SK-N-SH (cell line): ENCODE results near the gene FMN1. TPM values are rescaled to one million over a fixed set of nuclear protein-coding genes. Genes with fewer than 3 reads are reported as not detected.

ENCODE experiments used
- CTCF ChIA-PET: fragments of 300-600, 350-600 bp; formaldehyde crosslinking; extraction: SDS; loops from one replicate; lab custom pipeline; 2021; lab: Yijun Ruan, JAX
- POLR2A ChIA-PET: fragments of 350-600 bp; sonication (Branson Sonifier 250); formaldehyde crosslinking; extraction: SDS; loops from one replicate; lab custom pipeline; 2020; ENCODE audit warnings: antibody characterized with exemption, inconsistent platforms; lab: Yijun Ruan, JAX
- DNase-seq: peaks from one replicate; pipeline ENCODE4 v3.0.0; 2012
- H2AFZ ChIP-seq: fragments of 200-600 bp; sonication (generic); 2 replicates; pipeline ENCODE4 v1.8.1; 2016; ENCODE audit warnings: antibody characterized with exemption, mild to moderate bottlenecking, low read depth
- H3F3A ChIP-seq: fragments of 200-600 bp; sonication (generic); replicated peaks from 2 replicates; pipeline ENCODE3; 2016; ENCODE audit warnings: antibody characterized with exemption, mild to moderate bottlenecking; ENCODE audit not compliant: insufficient read depth
- H3K27ac ChIP-seq, 2 experiments: fragments of 200-500 bp in 1 of 2; fragments of 200-600 bp in 1 of 2; sonication (Bioruptor generic) in 1 of 2; sonication (generic), shearing (Covaris generic) in 1 of 2; 2 replicates each; pipeline versions ENCODE4 v1.5.1 to v1.6.1; 2014 to 2016; ENCODE audit warnings: low read depth in 2 of 2, inconsistent platforms in 1 of 2, low read length in 1 of 2, mild to moderate bottlenecking in 1 of 2, mixed read lengths in 1 of 2
- H3K27me3 ChIP-seq: fragments of 200-600 bp; sonication (generic), shearing (Covaris generic); 2 replicates; pipeline ENCODE4 v1.6.1; 2016; ENCODE audit warnings: mixed run types; ENCODE audit not compliant: insufficient read depth
- H3K36me3 ChIP-seq, 2 experiments: fragments of 200-500 bp in 1 of 2; fragments of 200-600 bp in 1 of 2; sonication (Bioruptor generic) in 1 of 2; sonication (generic) in 1 of 2; replicated peaks in 1 of 2; 2 replicates each; pipeline versions ENCODE3 to v1.5.1; 2014 to 2016; ENCODE audit warnings: low read length in 1 of 2, mild to moderate bottlenecking in 1 of 2; ENCODE audit not compliant: insufficient read depth in 2 of 2, control insufficient read depth in 1 of 2
- H3K4me1 ChIP-seq, 2 experiments: fragments of 200-500 bp in 1 of 2; fragments of 200-600 bp in 1 of 2; sonication (Bioruptor generic) in 1 of 2; sonication (generic), shearing (Covaris generic) in 1 of 2; 2 replicates each; pipeline versions ENCODE4 v1.5.1 to v1.6.1; 2014 to 2016; ENCODE audit warnings: low read depth in 1 of 2, low read length in 1 of 2, mixed run types in 1 of 2; ENCODE audit not compliant: insufficient read depth in 2 of 2, control insufficient read depth in 1 of 2
- H3K4me2 ChIP-seq: fragments of 200-600 bp; sonication (generic), shearing (Covaris generic); 2 replicates; pipeline ENCODE4 v1.6.1; 2017; ENCODE audit warnings: mixed run types
- H3K4me3 ChIP-seq, 2 experiments: fragments of 200-500 bp in 1 of 2; fragments of 200-600 bp in 1 of 2; sonication (Bioruptor generic) in 1 of 2; sonication (generic), shearing (Covaris generic) in 1 of 2; 2 replicates each; pipeline versions ENCODE4 v1.5.1 to v1.8.1; 2014 to 2016; ENCODE audit warnings: low read depth in 2 of 2, inconsistent platforms in 1 of 2, low read length in 1 of 2, mild to moderate bottlenecking in 1 of 2, mixed read lengths in 1 of 2, moderate library complexity in 1 of 2
- H3K79me2 ChIP-seq: fragments of 200-600 bp; sonication (generic); 2 replicates; pipeline ENCODE4 v1.8.1; 2017; ENCODE audit warnings: mild to moderate bottlenecking; ENCODE audit not compliant: insufficient read depth
- H3K9ac ChIP-seq: fragments of 200-600 bp; sonication (generic); 2 replicates; pipeline ENCODE4 v1.6.1; 2017; ENCODE audit warnings: mixed run types
- H3K9me2 ChIP-seq: fragments of 200-600 bp; sonication (generic); 2 replicates; pipeline ENCODE4 v1.6.1; 2017; ENCODE audit warnings: mixed run types
- H3K9me3 ChIP-seq: fragments of 200-600 bp; sonication (generic); 2 replicates; pipeline ENCODE4 v1.6.1; 2017; ENCODE audit warnings: mixed run types, mild to moderate bottlenecking, moderate library complexity
- H4K20me1 ChIP-seq: fragments of 200-600 bp; sonication (generic); 2 replicates; pipeline ENCODE4 v1.6.1; 2017; ENCODE audit warnings: mild to moderate bottlenecking, mixed run types; ENCODE audit not compliant: insufficient read depth
- CHD2 ChIP-seq: fragments of 150-350 bp; IDR thresholded peaks from 2 replicates; pipeline ENCODE4 v1.6.1; 2018; ENCODE audit warnings: low read length; ENCODE audit not compliant: partially characterized antibody
- CTCF ChIP-seq: fragments of 200-600 bp; sonication (generic); IDR thresholded peaks from 2 replicates; pipeline ENCODE4 v1.6.1; 2017; ENCODE audit warnings: antibody characterized with exemption, mild to moderate bottlenecking, moderate library complexity
- EP300 ChIP-seq, 2 experiments: IDR thresholded peaks; 2 replicates each; pipeline versions ENCODE4 v1.4.0 to v1.6.1; 2012; ENCODE audit warnings: borderline replicate concordance in 1 of 2, low read depth in 1 of 2, low read length in 1 of 2
- EZH2phosphoT487 ChIP-seq: fragments of 200-600 bp; sonication (generic); IDR thresholded peaks from 2 replicates; pipeline ENCODE4 v1.6.1; 2017; ENCODE audit warnings: low read depth, mixed run types, mild to moderate bottlenecking, antibody characterized with exemption, moderate library complexity, borderline replicate concordance
- FOSL2 ChIP-seq: IDR thresholded peaks from 2 replicates; pipeline ENCODE4 v1.4.0; 2012; ENCODE audit warnings: low read depth, mild to moderate bottlenecking, moderate library complexity, borderline replicate concordance
- GATA2 ChIP-seq: sonication (generic); formaldehyde crosslinking; IDR thresholded peaks from 2 replicates; pipeline ENCODE4 v1.5.0; 2020; ENCODE audit warnings: mild to moderate bottlenecking, missing genetic modification reagents
- NFIC ChIP-seq: IDR thresholded peaks from 2 replicates; pipeline ENCODE4 v1.4.0; 2012; ENCODE audit warnings: borderline replicate concordance
- NRF1 ChIP-seq: IDR thresholded peaks from 2 replicates; pipeline ENCODE4 v1.6.1; 2012; ENCODE audit warnings: low read depth, mild to moderate bottlenecking, low read length
- RAD21 ChIP-seq: IDR thresholded peaks from 2 replicates; pipeline ENCODE4 v1.6.1; 2012; ENCODE audit warnings: mild to moderate bottlenecking, low read length
- RCOR1 ChIP-seq: fragments of 150-350 bp; IDR thresholded peaks from 2 replicates; pipeline ENCODE4 v1.6.1; 2017; ENCODE audit warnings: antibody characterized with exemption, low read length
- TCF12 ChIP-seq: IDR thresholded peaks from 2 replicates; pipeline ENCODE4 v1.4.0; 2012
- TEAD4 ChIP-seq: IDR thresholded peaks from 2 replicates; pipeline ENCODE4 v1.4.0; 2012; ENCODE audit warnings: mild to moderate bottlenecking, borderline replicate concordance; ENCODE audit not compliant: insufficient read depth
- USF1 ChIP-seq: IDR thresholded peaks from 2 replicates; pipeline ENCODE4 v1.4.0; 2012; ENCODE audit warnings: low read depth, borderline replicate concordance
- USF2 ChIP-seq: fragments of 150-350 bp; IDR thresholded peaks from 2 replicates; pipeline ENCODE4 v1.6.1; 2017; ENCODE audit warnings: antibody characterized with exemption, low read length, low read depth, borderline replicate concordance
- ZBTB33 ChIP-seq: IDR thresholded peaks from 2 replicates; pipeline ENCODE4 v1.4.0; 2012; ENCODE audit warnings: low read depth, borderline replicate concordance
- WGBS: methylation state at CpG from one replicate; pipeline ENCODE4 v1.1.6; 2017; ENCODE audit warnings: low lambda C conversion rate; 5-methylcytosine and 5-hydroxymethylcytosine counted together
- polyA plus RNA-seq, 3 experiments: library from polyadenylated mRNA; depleted of rRNA; stranded (reverse); fragments of >200 nt; gene quantifications; 2 replicates each; pipeline ENCODE4 v1.2.3, GENCODE V29; 2012

Gene FMN1
- polyA plus RNA-seq, 1 of the 3 experiments (the other 2 are of a cell fraction): 9.1 TPM

- no peak for TF ChIP-seq RAD21
Observed at GRCh38 chr15:33168444-33168843, 26.1 kb downstream of the FMN1 start (continued).

- Histone ChIP-seq H3K4me3 (no peak overlapping the region), H3K9me2 (no peaks in the 10 kb centered on the region), H4K20me1 (no peaks in the 10 kb centered on the region), H3K27ac (peak overlapping the region in 1 of 2 experiments; percentile 100; a peak in 1 of 4 replicates), H3K27me3 (no peaks in the 10 kb centered on the region), H3K4me1 (peaks cover 20 to 25% of the 10 kb centered on the region in 2 experiments), H3F3A (peaks cover 22% of the 10 kb centered on the region), H2AFZ (no peak overlapping the region), H3K9me3 (no peaks in the 10 kb centered on the region), H3K9ac (no peak overlapping the region), H3K36me3 (no peaks in the 10 kb centered on the region)
- WGBS: 91% methylated on average over 3 of the region's 3 CpGs
- POLR2A ChIA-PET: no interaction called here
- DNase-seq: no peak
- TF ChIP-seq NRF1 (no peak), ZBTB33 (no peak), RCOR1 (no peak), TCF12 (no peak), GATA2 (CRISPR knock-in tag) (no peak), RAD21 (no peak), CTCF (no peak), FOSL2 (no peak), NFIC (no peak), USF2 (no peak), EP300 (IDR thresholded peaks at IDR 0.05; ENCODE audit: borderline replicate concordance in 1 of 2, low read depth in 1 of 2, low read length in 1 of 2) (no peak), CHD2 (no peak), TEAD4 (no peak), EZH2phosphoT487 (no peak), USF1 (no peak)
- TF ChIP-seq, all 33 proteins: peak for 0
- Histone ChIP-seq H3K4me2 (no peak overlapping the region), H3K79me2 (no peaks in the 10 kb centered on the region)
- CTCF ChIA-PET: interaction anchor here (1.1 kb wide), 1 partner anchor 31 kb away, joined by 3 read pairs; no protein-coding TSS in a partner anchor
Observed at GRCh38 chr15:33163816-33164215, 30.7 kb downstream of the FMN1 start.
